T-helper 17 cell (primary cell): ENCODE data around the gene VWA5B2. TPM values are rescaled to one million over a fixed set of nuclear protein-coding genes. Genes with fewer than 3 reads are reported as not detected.
A peak's percentile ranks its signal among the peaks of the same experiment; 100 is the strongest.

Source experiments
- ATAC-seq: fragments of 150-1000 bp; cut with Tn5 transposase; 2 replicates; pipeline ENCODE4 v1.10.0; 2021; ENCODE audit warnings: mild to moderate bottlenecking, moderate library complexity
- DNase-seq, 3 donors: peaks; one replicate each; pipeline versions ENCODE4 v3.0.0 to v3.0.0-alpha.2; 2020 to 2021
- H3K9me3 ChIP-seq: one replicate; pipeline ENCODE4 v1.7.0; 2013; ENCODE audit warnings: low read length, mild to moderate bottlenecking; ENCODE audit not compliant: control insufficient read depth, poor library complexity, severe bottlenecking
- H3K27ac Mint-ChIP-seq: one replicate; pipeline ENCODE4 v1.8.0; 2022; ENCODE audit warnings: mild to moderate bottlenecking, moderate library complexity, mixed read lengths
- H3K27me3 Mint-ChIP-seq: one replicate; pipeline ENCODE4 v1.8.0; 2022; ENCODE audit warnings: mixed read lengths
- H3K36me3 Mint-ChIP-seq: one replicate; pipeline ENCODE4 v1.8.0; 2022; ENCODE audit warnings: low read depth, mixed read lengths
- H3K4me1 Mint-ChIP-seq: one replicate; pipeline ENCODE4 v1.8.0; 2022; ENCODE audit warnings: mild to moderate bottlenecking, mixed read lengths
- H3K4me3 Mint-ChIP-seq: one replicate; pipeline ENCODE4 v1.8.0; 2022; ENCODE audit warnings: mild to moderate bottlenecking, moderate library complexity, mixed read lengths
- total RNA-seq, 4 donors: library from RNA in 2 of 4; stranded (reverse) in 2 of 4; gene quantifications; one replicate each; pipeline ENCODE4 v1.2.3 and lab custom pipeline; 2022 to 2026

Gene VWA5B2
- total RNA-seq, 2 donors from 2014 or later = not detected

DNA sequence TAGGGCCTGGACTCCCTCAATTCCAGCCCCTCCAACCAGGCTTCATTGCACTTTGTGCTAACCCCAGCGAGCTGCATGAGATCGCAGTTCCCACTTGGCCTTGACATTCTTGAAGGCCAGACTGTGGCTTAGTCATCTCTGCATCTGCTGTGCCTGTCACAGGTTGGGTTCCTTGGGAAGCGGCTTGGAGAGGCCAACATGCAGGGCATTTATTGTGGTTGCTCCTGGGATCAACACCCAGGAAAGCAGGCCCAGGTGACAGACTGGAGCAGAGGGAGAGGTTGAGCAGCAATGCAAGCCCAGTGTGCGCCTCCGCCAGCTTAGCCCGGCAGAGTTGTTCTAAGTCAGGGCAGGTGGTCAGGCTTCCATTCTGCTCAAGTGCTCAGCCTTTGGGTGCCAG, 32.8 kb upstream of the VWA5B2 start:
- no peaks in the 10 kb centered on the region for H3K9me3 ChIP-seq
- Mint-ChIP-seq H3K27me3 (no peaks in the 10 kb centered on the region), H3K27ac (peak overlapping the region; percentile 67), H3K4me3 (no peak overlapping the region), H3K4me1 (peaks cover 2% of the 10 kb centered on the region), H3K36me3 (peaks cover 2% of the 10 kb centered on the region)
- no peak for ATAC-seq
- no peak for DNase-seq

GRCh38 chr3:184198509-184198908, 30.9 kb upstream of the VWA5B2 start:
- Mint-ChIP-seq H3K36me3 (no peaks in the 10 kb centered on the region), H3K4me3 (no peak overlapping the region), H3K27ac (no peak overlapping the region), H3K4me1 (peaks cover 2% of the 10 kb centered on the region), H3K27me3 (no peaks in the 10 kb centered on the region)
- ATAC-seq (no peak), DNase-seq (no peak)
- no peaks in the 10 kb centered on the region for H3K9me3 ChIP-seq

GRCh38 chr3:184200825-184201224, 28.6 kb upstream of the VWA5B2 start:
- Mint-ChIP-seq H3K4me3 (no peak overlapping the region), H3K27me3 (peaks cover 6% of the 10 kb centered on the region), H3K4me1 (peaks cover 2% of the 10 kb centered on the region), H3K36me3 (no peaks in the 10 kb centered on the region), H3K27ac (no peak overlapping the region)
- DNase-seq = no peak
- no peak for ATAC-seq
- no peaks in the 10 kb centered on the region for H3K9me3 ChIP-seq

DNA sequence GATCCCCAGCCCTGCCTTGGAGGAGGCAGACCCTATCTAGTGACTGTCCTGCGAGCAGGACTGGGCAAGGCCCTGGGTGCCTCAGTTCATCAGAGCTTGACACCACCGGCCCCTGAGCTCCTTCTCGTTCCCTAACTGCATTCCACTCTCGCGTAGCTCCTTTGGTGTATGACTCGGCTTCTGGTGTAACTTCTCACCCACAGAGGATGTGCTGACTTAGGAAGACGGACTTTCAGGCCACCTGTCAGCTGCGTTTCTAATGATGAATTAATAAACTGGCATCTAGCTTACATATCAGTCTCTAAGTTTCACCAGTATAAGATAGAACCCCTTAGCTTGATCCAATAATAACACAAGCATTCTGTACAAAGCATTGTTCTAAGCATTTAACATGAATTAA, 25.9 kb upstream of the VWA5B2 start:
- no peaks in the 10 kb centered on the region for H3K9me3 ChIP-seq
- Mint-ChIP-seq H3K4me3 (peak overlapping the region; percentile 49), H3K36me3 (peaks cover 5% of the 10 kb centered on the region), H3K4me1 (no peaks in the 10 kb centered on the region), H3K27me3 (peaks cover 20% of the 10 kb centered on the region), H3K27ac (no peak overlapping the region)
- DNase-seq = no peak
- no peak for ATAC-seq

- Mint-ChIP-seq H3K36me3 (peaks cover 5% of the 10 kb centered on the region), H3K27me3 (peaks cover 28% of the 10 kb centered on the region), H3K27ac (no peak overlapping the region), H3K4me3 (no peak overlapping the region), H3K4me1 (no peaks in the 10 kb centered on the region)
- DNase-seq (no peak), ATAC-seq (no peak)
- no peaks in the 10 kb centered on the region for H3K9me3 ChIP-seq
Measured at GRCh38 chr3:184209146-184209923, 20.1 kb upstream of the VWA5B2 start.

DNA sequence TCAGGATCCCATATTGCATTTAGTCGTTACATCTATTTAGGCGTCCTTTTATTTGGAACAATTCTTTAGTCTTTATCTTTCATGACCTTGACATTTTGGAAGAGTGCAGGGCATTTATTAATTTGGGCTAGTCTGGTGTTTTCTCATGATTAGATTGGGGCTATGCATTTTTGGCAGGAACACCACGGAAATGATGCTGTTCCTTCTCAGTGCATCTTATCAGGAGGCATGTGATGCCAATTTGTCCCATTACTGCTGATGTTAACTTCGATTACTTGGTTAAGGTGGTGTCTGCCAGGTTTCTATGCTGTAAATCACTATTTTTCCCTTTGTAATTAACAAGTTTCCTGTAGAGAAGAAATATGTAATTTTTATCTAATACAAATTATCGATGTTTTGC, 18.1 kb upstream of the VWA5B2 start:
- no peaks in the 10 kb centered on the region for H3K4me1 Mint-ChIP-seq
- no peak for DNase-seq
- H3K9me3 ChIP-seq = no peaks in the 10 kb centered on the region
- peaks cover 5% of the 10 kb centered on the region for H3K36me3 Mint-ChIP-seq
- no peak overlapping the region for H3K4me3 Mint-ChIP-seq
- ATAC-seq = no peak
- no peak overlapping the region for H3K27ac Mint-ChIP-seq
- H3K27me3 Mint-ChIP-seq = peaks cover 25% of the 10 kb centered on the region

DNA sequence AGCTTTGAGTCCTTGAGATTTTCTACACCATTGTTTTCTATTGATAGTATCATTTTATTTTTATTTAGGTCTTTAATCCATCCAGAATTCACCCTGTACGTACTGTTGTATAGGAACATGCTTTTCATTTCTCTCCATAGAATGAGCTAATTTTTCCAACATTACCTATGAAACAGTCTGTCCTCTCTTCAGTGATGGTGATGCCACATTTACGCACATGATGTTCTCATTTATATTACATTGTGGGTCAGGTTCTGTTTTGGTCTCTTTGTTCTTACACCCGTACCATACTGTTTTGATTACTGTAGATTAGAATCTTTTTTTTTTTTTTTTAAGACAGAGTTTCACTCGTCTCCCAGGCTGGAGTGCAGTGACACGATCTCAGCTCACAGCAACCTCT, 17.7 kb upstream of the VWA5B2 start:
- ATAC-seq = no peak

GRCh38 chr3:184218814-184219213, 10.6 kb upstream of the VWA5B2 start:
- DNase-seq (no peak), ATAC-seq (no peak)
- Mint-ChIP-seq H3K4me1 (no peaks in the 10 kb centered on the region), H3K4me3 (no peak overlapping the region), H3K27ac (no peak overlapping the region), H3K36me3 (no peaks in the 10 kb centered on the region), H3K27me3 (peaks cover 16% of the 10 kb centered on the region)
- no peaks in the 10 kb centered on the region for H3K9me3 ChIP-seq

More for the DNA sequence above, 17.7 kb upstream of the VWA5B2 start:
- no peak for DNase-seq
- Mint-ChIP-seq H3K36me3 (peaks cover 3% of the 10 kb centered on the region), H3K27me3 (peaks cover 20% of the 10 kb centered on the region), H3K27ac (no peak overlapping the region), H3K4me3 (no peak overlapping the region), H3K4me1 (no peaks in the 10 kb centered on the region)
- H3K9me3 ChIP-seq = no peaks in the 10 kb centered on the region

GRCh38 chr3:184222521-184222920, 6.9 kb upstream of the VWA5B2 start:
- no peaks in the 10 kb centered on the region for H3K9me3 ChIP-seq
- Mint-ChIP-seq H3K27me3 (peaks cover 35% of the 10 kb centered on the region), H3K4me3 (no peak overlapping the region), H3K4me1 (no peaks in the 10 kb centered on the region), H3K27ac (no peak overlapping the region), H3K36me3 (no peaks in the 10 kb centered on the region)
- no peak for ATAC-seq
- DNase-seq = no peak

DNA sequence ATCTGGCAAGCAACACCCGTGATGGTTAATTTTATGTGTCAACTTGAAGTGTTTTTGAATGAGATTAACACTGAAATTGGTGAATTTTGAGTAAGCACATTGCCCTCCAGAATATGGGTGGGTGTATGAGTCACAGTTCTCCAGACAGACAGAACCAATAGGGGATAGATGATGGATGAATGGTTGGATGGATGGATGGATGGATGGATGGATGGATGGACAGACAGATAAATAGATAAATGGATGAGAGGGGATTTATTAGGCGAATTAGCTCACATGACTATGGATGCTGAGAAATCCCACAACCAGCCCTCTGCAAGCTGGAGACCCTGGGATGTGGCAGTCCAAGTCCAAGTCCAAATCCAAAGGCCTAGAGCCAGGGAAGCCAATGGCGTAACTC, 5.4 kb upstream of the VWA5B2 start:
- no peak for ATAC-seq
- Mint-ChIP-seq H3K4me1 (peaks cover 2% of the 10 kb centered on the region), H3K36me3 (no peaks in the 10 kb centered on the region), H3K27ac (no peak overlapping the region), H3K27me3 (peaks cover 42% of the 10 kb centered on the region), H3K4me3 (no peak overlapping the region)
- H3K9me3 ChIP-seq = no peaks in the 10 kb centered on the region
- no peak for DNase-seq

DNA sequence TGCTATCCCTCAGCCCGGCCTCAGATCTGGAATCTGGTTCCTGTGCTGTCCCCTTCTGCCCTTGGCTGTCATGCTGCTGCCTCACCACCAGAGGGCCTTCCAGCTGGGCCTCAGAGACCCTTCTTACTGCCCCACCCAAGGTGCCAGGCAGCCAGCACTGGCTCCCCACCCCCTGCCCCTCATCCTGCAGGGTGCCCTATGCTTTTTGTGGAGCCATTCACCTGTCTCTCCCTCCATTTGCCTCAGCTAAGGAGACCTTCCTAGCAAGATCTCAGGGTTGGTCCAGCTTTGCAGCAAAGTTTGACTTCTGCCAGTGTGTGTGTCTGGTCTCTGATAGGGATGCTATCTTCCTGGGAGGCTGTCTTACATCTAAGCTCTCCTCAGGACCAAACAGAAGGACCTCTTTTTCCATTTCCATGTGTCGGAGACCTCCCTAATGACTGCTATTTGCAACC, 1.9 kb upstream of the VWA5B2 start:
- no peak overlapping the region for H3K27ac Mint-ChIP-seq
- peaks cover 60% of the 10 kb centered on the region for H3K27me3 Mint-ChIP-seq
- ATAC-seq (peak; percentile 50), DNase-seq (peak; percentile 35 to 40 (median 39))
- H3K4me1 Mint-ChIP-seq = peaks cover 12% of the 10 kb centered on the region
- H3K9me3 ChIP-seq = no peaks in the 10 kb centered on the region
- peaks cover 5% of the 10 kb centered on the region for H3K36me3 Mint-ChIP-seq
- H3K4me3 Mint-ChIP-seq = no peak overlapping the region

DNA sequence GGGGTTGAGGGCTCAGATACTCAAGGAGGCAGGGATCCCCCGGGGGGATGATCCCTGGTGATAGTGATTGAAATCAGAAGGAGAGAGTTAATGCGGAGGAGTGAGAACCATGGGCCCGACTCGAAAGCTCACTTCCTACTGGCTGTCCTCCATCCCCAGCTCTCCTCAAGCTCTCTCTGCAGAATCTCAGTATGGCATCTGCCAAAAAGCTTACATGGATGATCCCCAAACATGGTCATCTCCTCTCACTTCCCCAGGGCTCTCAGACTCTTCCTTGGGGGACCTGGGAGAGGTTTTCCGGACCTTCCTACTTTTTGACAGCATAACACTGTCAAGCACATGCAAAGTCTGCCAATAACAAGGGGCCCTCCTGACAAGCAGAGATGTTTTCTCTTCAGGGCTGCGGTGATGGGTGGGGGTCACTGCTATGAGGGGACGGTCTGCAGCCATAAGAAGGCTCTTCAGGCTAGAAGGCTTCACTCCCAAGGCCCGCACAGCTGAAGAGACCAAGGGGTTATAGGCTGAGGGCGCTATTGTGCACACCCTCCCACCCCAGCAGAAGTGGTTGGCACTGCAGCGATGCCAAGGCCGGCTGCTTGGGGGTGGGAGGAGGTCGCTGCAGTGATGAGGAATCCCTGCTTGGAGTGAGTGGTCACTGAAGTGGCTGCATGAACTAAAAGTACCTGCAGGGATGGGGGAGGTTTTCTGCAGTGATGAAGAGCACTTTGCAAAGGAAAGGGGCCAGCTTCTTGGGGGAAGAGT, 828 bp upstream of the VWA5B2 start:
- Mint-ChIP-seq H3K4me1 (peaks cover 12% of the 10 kb centered on the region), H3K27me3 (peaks cover 64% of the 10 kb centered on the region), H3K36me3 (peaks cover 5% of the 10 kb centered on the region), H3K4me3 (peak overlapping the region; percentile 90), H3K27ac (no peak overlapping the region)
- DNase-seq (no peak), ATAC-seq (no peak)
- H3K9me3 ChIP-seq = no peaks in the 10 kb centered on the region

DNA sequence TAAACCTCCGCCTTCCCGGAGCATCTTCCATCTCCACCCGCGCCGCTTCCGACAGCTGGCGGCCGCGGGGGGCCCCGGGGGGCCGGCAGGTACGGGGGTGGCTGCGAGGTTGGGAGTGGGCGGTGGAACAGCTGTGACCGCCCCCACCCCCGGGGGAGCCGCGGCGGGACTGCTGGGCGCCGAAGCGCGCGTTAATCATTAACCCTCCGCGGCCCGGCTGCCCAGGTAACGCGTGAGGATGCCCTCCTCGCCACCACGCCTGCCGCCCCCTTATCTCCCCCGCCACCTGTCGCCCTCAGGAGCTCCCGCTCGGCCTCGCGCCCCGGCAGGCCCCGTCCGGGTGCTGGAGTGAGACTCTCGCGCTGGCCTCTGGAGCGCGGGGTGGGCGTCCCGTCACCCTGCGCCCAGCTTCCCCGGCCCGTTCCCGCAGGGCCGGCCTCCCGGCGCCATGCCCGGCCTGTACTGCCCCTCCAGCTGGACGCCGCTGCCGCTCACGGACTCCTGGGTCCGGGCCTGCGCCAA, 757 bp downstream of the VWA5B2 start:
- no peak overlapping the region for H3K27ac Mint-ChIP-seq
- peaks cover 53% of the 10 kb centered on the region for H3K27me3 Mint-ChIP-seq
- DNase-seq = no peak
- peaks cover 12% of the 10 kb centered on the region for H3K4me1 Mint-ChIP-seq
- peaks cover 5% of the 10 kb centered on the region for H3K36me3 Mint-ChIP-seq
- no peak for ATAC-seq
- peak overlapping the region; percentile 90 for H3K4me3 Mint-ChIP-seq
- no peaks in the 10 kb centered on the region for H3K9me3 ChIP-seq
